ENCODE results near the gene HSPB9. TPM values are rescaled to one million over a fixed set of nuclear protein-coding genes. Genes with fewer than 3 reads are reported as not detected.

The HSPB9 gene
- polyA plus RNA-seq, 3 donors = 0.12 to 0.46 (median 0.30) TPM

DNA sequence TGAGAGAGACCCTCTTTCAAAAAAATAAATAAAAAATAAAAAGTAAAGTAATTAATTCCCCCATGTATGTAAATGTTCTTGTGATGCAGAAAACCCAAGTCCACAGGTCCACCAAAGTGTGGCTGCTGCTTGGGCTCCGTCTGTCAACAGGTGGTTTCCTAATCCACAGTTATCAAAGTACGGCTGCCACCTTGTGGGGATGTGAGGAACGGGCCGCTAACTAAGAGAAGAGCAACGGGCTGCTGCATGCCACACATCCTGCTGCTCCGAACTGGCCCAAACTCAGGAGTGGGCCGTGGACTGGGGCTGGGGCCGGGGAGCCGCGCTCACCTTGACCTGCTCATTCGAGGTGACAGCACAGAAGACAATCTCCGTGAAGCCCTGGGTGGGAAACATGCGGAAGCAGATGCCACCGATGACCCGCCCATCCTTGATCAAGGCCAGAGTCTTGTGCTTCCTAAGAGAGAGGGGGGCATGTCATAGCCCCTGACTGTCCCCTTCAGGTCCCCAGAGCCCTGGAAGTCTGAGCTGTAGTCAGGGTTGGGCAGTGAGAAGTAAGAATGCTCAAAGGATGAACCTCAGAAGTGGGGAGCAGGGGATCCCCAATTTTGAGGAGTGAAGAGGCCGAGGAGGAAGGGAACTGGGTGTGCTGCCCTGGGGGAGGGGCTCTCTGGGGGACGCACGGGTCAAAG lies 5.8 kb upstream of the HSPB9 start:
- DNase-seq (ENCODE audit: extremely low read depth in 1 of 11, low read depth in 9 of 11, low spot score in 4 of 11) = peak in 8 of 11 donors; percentile 57 to 82 (median 73)

GRCh38 chr17:42117397-42118125 lies 5.0 kb upstream of the HSPB9 start:
- DNase-seq (ENCODE audit: extremely low read depth in 1 of 11, low read depth in 9 of 11, low spot score in 4 of 11) = no peak

DNA sequence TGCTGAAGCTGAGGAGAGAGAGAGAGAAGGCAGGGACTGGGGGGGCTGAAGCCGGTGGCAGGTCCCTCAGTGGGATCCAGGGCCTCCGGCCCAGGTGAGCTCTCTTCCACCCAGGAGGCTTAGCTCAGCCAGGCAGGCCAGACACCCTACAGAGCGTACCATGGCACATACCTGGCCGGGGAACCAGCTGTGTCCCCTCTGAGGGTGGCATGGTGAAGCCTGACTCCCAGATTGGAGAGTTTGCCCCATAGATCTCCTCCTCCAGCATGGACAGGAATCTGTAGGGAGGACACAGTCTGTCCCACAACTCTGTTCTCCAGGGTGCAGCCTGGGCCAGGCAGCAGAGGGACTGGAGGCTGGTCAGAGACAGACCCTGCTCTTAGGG lies 4.5 kb upstream of the HSPB9 start:
- no peak for DNase-seq (ENCODE audit: extremely low read depth in 1 of 11, low read depth in 9 of 11, low spot score in 4 of 11)

- no peak for DNase-seq (ENCODE audit: extremely low read depth in 1 of 11, low read depth in 9 of 11, low spot score in 4 of 11)
Observed at GRCh38 chr17:42118545-42118944, 4.1 kb upstream of the HSPB9 start.

DNA sequence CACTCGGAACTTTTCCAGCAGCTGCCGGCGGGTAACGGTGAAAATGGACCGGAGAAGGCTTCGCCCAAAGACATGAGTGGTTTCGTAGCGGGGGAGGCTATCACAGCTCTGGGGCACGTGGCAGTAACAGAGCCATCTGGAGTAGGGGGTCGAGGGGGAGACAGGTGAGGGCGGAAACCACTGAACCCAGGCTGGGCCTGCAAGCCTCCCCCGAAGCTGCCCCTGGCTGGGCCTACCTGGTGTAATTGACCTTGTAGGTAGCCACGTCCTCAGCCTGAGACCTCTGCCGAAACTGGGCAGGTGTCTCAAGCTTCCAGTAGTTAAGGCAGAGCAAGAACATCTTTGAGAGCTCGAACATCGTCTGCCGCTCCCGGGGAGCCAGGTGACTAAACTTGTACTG lies 3.3 kb upstream of the HSPB9 start:
- DNase-seq (ENCODE audit: extremely low read depth in 1 of 11, low read depth in 9 of 11, low spot score in 4 of 11) = no peak

DNA sequence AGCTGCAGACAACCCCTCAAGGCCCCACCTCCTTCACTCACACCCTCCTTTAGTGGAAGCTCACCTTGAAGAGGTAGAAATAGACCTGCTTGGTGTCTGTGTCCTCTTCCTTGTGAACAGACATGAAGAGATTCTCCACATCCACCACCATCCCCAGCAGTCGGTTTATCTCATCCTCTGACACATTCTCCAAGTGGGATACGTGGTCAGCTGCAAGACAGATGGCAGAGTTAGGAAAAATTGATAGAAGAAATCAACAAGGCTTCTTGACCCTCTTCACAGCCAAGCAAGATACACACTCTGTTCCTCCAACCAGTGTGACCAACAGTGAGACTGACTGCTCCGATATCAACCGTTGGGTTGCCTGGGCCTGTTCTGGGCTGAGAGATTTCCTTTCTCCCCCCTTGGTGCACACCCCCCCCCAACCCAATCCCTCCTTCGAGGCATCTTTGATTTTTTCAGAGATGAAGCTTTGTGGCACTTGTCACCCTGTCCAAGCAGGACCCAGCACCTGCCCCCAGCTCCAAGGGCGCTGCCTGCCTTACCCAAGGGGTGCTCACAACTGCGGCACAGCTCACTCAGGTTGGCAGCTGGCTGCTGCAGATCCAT lies 2.3 kb upstream of the HSPB9 start:
- DNase-seq (ENCODE audit: extremely low read depth in 1 of 11, low read depth in 9 of 11, low spot score in 4 of 11) = no peak

GRCh38 chr17:42120770-42121769 lies 1.5 kb upstream of the HSPB9 start, which contains the start of gene KAT2A:
Gene KAT2A, minus strand, starts transcription at chr17:42121367. Its CDS starts 63 bp downstream, at chr17:42121304.
- peak in 8 of 11 donors; percentile 63 to 82 (median 72) for DNase-seq (ENCODE audit: extremely low read depth in 1 of 11, low read depth in 9 of 11, low spot score in 4 of 11)

- no peak for DNase-seq (ENCODE audit: extremely low read depth in 1 of 11, low read depth in 9 of 11, low spot score in 4 of 11)
Observed at GRCh38 chr17:42124256-42124655, 1.7 kb downstream of the HSPB9 start.

- no peak for DNase-seq (ENCODE audit: extremely low read depth in 1 of 11, low read depth in 9 of 11, low spot score in 4 of 11)
Observed at GRCh38 chr17:42125565-42125964, 3.0 kb downstream of the HSPB9 start.

DNA sequence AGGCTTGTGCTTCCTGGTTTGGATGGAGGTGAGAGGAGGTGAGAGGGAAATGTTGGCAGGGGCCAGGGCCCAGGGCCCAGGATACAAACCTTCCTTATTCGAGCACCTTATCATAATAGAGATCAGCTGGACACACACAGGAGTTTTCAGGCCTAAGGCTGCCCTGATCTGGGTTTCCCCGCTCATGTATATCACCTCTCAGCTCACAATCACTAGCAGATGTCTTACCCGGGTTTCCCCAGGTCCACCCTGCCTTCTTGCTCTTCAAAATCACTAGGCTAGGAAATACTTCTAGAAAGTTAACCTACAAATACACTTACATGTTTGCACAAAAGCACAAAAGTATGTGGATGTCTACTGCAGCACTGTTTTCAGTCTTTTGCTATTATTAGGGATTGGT lies 4.2 kb downstream of the HSPB9 start:
- DNase-seq (ENCODE audit: extremely low read depth in 1 of 11, low read depth in 9 of 11, low spot score in 4 of 11) = no peak

DNA sequence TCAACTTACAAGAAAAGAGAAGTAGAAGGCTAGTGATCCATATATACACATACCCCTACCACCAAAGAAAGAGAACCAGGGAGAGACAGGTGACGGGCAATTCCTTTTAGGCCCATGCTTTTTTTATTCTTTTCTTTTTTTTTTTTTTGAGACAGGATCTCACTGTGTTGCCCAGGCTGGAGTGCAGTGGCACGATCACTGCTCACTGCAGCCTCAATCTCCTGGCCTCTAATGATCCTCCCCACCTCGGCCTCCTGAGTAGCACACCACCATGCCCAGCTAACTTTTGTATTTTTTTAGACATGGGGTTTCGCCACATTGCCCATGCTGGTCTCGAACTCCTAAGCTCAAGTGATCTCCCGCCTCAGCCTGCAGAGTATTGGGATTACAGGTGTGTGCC lies 4.8 kb downstream of the HSPB9 start:
- no peak for DNase-seq (ENCODE audit: extremely low read depth in 1 of 11, low read depth in 9 of 11, low spot score in 4 of 11)

- DNase-seq (ENCODE audit: extremely low read depth in 1 of 11, low read depth in 9 of 11, low spot score in 4 of 11) = no peak
Observed at GRCh38 chr17:42129109-42129837, 6.7 kb downstream of the HSPB9 start.

DNA sequence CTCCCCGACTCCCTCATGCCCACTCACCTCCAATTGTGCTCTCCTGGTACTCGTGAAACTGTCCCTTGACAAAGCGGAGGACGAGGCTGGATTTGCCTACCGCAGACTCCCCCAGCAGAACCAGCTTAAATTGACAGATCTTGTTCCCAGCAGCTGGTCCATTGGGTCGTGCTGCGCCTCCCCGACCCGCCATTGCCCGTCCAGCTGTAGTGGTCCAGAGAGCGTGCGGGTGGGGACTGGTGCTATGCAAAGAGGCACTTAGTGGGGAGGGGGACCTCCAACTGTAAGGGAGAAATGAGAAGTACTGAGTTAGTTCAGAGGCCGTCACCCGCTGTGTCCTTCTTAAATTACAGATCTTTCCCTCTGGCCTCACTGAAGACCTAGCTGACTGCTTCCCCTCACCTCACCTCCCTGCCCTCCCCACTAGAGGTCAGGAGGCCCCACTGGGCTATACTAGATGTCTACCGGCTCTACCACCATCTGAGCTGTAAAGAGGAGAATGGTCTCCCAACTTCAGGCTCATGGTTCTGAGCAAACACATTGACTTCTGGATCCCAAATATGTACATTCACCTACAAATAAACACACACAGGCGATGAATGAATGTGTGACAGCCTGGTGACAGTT lies 7.8 kb downstream of the HSPB9 start:
- no peak for DNase-seq (ENCODE audit: extremely low read depth in 1 of 11, low read depth in 9 of 11, low spot score in 4 of 11)

- no peak for DNase-seq (ENCODE audit: extremely low read depth in 1 of 11, low read depth in 9 of 11, low spot score in 4 of 11)
Observed at GRCh38 chr17:42131232-42131631, 8.6 kb downstream of the HSPB9 start.

GRCh38 chr17:42131981-42132432 lies 9.4 kb downstream of the HSPB9 start:
- DNase-seq (ENCODE audit: extremely low read depth in 1 of 11, low read depth in 9 of 11, low spot score in 4 of 11) = no peak

- DNase-seq (ENCODE audit: extremely low read depth in 1 of 11, low read depth in 9 of 11, low spot score in 4 of 11) = peak in 3 of 11 donors; percentile 42 to 59 (median 56)
Observed at GRCh38 chr17:42132941-42133340, 10.3 kb downstream of the HSPB9 start.

- no peak for DNase-seq (ENCODE audit: extremely low read depth in 1 of 11, low read depth in 9 of 11, low spot score in 4 of 11)
Observed at GRCh38 chr17:42133461-42134041, 10.9 kb downstream of the HSPB9 start.

- DNase-seq (ENCODE audit: extremely low read depth in 1 of 11, low read depth in 9 of 11, low spot score in 4 of 11) = no peak
Observed at GRCh38 chr17:42135151-42135550, 12.5 kb downstream of the HSPB9 start.
